ENCODE measurements around the gene METTL25B.
A peak's percentile ranks its signal among the peaks of the same experiment; 100 is the strongest.

The METTL25B gene

DNA sequence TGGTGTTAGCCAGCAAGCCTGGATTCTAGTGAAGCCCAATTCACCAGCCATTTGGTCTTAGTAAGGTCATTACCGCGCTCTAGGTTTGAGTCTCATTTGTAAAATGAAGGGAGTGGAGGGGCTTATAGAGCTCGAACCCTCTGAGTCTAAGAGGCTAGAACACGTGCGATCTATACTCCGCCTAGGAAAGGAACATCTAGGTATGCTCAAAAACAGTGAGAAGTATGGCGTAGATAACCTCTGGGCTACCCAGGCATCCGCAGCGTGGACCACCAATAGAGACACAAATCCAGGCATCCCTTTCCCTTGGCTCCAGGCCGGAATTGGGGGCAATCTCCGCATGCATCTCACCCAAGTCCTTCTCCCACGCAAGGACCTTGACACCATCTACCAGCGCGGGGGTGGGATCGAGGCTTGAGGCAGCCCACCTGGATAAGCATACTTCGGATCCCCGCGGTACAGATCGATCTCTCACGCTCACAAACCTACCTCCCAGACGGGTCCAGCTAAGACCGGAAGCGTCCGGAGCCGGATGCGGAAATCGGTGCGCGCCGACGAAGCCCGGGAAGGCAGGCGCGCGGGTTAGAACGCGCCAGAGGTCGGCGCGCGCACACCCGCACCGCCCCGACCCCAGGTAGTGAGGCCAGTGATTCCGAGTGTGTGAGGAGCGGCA lies at the start of gene METTL25B:
Gene METTL25B (plus strand): TSS at position 544 of the 673 bp plus-strand sequence. CDS start 636 bp downstream, outside the sequence.
- DNase-seq (ENCODE audit: low spot score): peak; percentile 89

DNA sequence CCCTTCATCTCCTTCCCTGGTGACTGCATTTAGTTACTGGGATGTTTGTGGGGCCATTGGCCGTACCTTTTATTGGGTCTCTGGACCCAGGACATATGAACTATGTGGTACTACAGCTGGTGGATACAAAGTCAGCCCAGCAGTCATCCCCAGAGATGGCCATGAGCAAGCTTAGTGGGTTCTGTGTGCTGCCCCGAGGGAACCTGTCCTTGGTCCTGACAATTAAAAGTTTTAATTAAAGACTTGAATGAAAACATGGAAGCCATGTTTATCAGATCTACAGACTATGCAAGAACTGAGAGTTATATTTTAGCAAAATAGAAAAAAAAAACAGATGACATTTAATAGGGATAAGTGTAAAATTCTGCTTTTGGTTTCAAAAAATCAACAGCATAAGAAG lies 48.2 kb upstream of the METTL25B start:
- no peak for DNase-seq (ENCODE audit: low spot score)

DNA sequence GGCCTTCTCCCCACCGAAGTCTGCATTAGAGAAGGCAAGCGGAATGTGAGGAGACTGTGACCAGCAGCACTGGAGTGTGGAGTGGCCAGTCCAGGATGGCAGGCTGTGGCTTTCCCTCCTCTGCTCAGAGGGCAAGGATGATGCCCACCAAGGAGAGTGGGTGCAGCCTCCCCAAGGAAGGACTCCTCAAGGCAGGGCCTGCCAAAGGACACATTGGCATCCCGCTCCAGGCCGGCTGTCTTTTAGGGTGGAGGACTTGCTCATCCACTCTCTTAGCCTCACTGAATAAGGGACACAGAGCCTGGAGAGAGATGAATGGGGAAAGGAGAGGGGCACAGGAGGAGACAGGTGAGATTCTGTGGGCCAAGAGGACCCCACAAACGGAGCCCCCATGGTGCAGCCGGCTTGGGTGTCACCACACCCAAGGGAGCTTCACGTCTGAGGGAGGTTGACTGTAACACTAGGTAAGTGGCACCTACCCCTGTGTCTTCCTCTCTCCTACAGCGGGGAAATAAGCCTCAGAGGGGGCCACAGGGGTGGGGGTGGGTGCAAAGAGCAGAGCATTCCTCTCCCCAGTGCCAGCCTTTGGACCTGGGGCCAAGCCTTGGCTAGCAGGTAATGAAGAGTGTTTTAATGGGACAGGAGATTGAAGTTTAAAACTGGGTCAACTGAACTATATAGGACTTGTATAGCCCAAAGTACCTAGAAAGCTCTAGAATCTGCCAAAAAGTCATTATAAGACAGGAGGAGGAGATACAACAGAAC lies 46.9 kb upstream of the METTL25B start:
- DNase-seq (ENCODE audit: low spot score): no peak

DNA sequence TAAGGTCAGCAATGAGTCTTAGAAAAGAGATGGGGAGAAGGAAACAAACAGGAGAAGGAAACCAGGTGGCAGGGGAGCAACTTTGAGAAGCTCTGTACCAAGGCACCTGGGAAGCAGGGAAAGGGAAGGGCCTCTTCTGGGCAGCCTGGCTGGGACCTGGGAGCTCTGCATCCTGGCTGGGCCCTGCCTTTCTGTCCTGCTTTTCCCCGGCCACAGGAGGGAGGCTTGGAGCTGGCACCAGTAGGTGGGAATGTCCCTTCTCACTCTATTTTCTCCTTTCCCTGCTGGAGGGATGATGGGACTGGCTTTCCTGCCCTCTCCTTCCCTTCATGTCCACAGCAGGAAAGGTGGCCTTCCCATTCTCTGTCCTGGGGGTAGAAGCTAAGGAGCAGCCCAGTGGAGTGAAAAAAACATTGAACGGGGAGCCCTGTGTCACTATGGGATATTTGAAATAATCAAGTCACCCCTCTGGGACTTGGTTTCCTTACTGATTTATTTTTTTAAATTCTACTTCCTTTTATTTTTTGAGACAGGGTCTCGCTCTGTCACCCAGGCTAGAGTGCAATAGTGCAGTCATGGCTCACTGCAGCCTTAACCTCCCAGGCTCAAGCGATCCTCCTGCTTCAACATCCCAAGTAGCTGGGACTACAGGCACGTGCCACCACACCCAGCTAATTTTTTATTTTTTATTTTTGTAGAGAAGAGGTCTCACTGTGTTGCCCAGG lies 45.9 kb upstream of the METTL25B start:
- no peak for DNase-seq (ENCODE audit: low spot score)

DNA sequence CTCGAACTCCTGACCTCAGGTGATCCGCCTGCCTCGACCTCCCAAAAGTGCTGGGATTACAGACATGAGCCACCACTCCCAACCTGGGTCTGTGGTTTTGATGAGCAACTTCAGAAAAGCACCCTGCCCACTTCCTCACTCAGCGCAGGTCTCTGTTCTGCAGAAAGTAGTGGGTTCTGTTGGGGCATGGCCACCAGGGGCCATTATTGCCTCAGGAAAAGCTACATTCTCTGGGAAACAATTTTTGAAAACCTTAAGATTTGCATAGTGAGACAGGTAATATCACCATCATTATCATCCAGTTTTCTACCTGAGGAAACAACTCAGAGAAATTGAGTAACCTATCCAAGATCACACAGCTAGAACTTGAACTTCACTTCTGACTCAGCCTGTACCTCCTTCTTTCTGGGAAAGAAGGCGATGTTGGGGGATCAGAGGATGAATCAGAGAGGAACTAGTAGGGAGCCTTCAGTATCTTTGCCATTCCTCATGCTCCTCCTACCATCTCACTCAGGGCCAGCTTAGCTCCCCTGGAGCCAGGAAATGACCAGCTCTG lies 44.0 kb upstream of the METTL25B start:
- peak; percentile 36 for DNase-seq (ENCODE audit: low spot score)

DNA sequence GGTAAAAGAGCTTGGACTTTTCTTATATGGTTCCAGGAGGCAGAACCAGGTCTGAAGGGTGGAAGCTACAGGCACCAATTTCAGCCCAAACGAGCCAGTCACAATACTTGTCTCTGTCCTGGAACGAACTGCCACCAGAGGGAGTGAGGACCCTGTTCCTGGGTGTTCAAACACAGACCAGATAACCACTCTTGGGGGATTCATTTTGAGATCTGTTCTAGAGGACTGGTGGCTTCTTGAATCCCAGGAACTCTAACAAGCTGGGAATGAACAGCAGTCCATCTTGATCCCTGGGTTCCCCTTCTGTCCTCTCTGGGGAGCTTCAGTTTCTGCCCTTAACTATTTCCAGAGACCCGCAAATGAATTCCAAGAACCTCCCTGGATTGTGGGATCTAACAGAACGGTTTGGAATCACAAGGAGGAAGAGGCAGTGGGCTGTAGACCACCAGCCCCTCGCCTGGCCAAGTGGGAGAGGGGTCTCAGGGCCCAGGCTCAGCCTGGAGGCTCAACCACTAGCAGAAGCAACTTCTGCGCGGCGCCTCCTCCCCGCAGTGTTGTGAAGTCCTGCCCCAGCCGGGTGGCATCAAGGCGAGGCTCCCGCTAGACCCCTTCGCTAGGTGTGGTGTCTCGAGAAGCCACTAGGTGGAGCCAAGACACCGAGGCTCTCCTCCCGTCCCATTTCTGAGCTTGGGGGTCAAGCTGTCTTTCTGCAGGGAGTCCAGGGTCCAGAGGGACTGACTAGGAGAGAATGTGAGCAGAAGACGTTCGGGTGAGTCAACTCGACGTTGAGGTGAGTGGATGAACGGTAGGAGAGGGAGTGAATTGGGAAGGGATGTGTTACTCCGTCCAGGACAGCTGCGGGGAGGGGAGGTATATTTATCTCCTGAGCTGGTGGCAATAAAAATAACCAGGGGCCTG lies 39.0 kb upstream of the METTL25B start:
- DNase-seq (ENCODE audit: low spot score): peak; percentile 89

DNA sequence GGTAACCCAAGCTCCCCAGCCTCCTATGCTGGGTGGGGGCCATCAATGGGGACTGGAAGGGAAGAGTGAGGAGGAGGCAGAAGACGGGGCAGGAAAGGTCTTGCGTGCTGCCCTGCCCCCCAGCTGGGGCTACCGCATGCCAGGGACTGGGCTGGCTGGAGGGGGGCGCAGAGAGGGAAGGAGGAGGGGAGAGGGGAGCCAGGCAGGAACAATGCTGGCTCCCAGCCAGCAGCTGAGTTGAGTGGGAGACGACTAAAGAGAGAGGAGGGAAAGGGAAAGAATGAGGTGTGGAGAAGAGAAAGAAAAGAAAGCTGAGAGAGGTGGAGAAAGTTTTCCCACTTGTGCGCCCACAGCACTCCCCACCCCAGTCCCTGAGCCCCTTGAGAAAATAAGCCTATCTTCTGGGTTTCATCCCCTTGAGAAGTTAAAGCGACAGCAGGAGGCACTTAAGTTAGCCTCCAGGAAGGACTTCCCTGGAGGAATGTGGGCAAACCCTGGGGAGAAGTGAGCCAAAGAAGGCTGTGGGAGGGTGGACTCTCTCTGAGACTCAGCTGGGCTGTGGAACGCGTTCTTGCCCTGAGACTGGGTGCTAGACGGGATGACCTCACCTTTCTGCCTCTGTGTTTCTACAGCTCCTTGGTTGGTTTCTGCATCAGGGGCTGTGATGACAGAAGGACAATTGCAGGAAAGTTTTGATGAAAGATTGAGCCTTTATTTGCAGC lies 38.2 kb upstream of the METTL25B start:
- DNase-seq (ENCODE audit: low spot score): no peak

DNA sequence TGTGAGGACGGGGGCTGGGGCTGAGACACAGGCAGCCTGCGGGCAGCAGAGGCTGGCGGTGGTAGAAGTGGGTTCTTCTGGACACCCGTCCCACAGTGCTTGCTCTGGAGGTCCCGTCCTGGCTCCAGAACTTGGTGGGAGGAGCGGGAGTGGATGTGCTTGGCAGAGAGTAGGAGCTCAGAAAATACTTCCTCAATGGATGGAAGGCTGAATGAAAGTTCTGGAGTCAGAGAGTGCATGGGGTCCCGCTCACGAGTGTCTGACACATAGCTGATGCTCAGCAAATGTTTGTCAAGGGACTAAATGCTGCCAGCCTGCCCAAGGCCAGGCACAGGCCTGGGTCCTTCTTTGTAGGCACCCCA lies 37.6 kb upstream of the METTL25B start:
- DNase-seq (ENCODE audit: low spot score): no peak

DNA sequence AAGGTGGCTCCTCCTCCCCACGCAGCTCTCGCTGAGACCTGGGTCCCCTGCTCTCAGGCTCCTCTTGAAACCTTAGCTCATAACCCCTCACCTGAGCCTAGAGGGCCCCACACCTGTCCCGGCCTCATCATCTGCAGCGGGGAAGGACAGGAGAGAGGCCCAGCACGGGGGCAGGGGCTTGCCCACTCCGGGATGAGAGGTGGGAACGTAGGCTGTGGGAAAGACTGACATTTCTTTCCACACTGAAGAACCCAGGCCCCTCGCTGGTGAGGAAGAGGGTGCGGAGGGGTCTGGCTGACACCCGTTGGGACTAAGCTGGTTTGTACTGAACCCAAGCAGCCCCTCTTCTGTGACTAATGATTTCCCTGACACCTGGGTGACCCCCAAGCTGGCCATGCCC lies 37.1 kb upstream of the METTL25B start:
- no peak for DNase-seq (ENCODE audit: low spot score)

DNA sequence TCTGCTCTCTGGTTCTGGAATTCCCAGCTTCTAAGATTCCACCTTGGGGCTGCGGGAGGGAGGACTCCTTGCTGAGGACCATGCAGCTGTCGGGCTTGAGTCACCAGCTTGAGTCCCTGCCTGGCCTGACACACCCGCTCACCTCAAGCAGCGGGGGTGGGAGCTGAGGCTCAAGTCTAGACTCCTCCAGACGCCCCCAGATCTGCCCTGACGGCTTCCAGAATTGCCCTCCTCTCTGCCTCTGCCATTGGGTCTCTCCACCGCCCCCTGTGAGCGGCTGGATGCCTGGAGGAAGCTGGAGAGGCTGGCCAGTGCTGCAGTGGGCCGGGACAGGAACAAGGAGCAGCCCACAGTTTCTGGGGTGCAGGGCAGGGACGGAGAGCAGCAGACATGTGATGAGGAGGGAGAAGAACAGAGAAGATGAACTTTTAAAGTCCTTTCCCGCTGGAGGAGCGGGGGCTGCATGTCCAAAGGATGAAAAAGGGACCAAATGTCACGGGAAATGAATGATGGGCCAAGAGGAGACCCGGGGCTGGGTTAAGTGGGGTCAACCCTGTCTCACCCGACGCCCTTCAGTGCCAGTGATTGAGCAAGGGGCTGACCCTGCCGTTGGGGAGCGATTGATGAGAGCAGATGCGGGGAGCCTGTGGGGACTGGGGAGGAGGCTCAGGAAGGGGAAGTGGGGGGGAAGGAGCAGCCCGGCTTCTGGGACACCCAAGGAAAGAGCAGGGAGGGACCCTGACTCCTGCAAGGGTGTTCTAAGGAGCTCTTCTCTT lies 36.4 kb upstream of the METTL25B start:
- DNase-seq (ENCODE audit: low spot score): no peak

DNA sequence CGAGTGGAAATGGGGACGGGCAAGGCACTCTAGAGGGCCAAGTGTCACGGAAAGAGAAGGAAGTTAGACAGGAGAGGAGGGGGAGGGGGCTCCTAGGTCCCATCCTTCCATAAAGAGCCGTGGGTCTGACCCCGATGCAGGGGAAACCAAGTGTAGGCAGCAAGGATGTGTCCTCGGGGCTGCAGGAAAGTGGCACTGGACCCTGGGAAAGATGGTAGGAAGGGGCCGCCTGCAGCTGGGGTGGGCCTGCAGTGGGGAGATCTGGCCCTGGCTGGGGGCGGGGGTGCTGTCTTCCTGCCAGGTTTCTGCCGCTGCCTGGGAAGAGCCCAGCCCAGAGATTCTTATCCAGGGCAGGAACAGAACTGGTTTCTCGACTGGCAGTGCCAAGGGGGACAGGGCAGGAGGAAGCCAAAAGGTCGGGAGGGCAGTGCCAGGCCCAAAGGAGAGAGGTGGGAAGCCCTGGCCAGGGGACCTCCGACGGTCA lies 35.8 kb upstream of the METTL25B start:
- DNase-seq (ENCODE audit: low spot score): no peak

DNA sequence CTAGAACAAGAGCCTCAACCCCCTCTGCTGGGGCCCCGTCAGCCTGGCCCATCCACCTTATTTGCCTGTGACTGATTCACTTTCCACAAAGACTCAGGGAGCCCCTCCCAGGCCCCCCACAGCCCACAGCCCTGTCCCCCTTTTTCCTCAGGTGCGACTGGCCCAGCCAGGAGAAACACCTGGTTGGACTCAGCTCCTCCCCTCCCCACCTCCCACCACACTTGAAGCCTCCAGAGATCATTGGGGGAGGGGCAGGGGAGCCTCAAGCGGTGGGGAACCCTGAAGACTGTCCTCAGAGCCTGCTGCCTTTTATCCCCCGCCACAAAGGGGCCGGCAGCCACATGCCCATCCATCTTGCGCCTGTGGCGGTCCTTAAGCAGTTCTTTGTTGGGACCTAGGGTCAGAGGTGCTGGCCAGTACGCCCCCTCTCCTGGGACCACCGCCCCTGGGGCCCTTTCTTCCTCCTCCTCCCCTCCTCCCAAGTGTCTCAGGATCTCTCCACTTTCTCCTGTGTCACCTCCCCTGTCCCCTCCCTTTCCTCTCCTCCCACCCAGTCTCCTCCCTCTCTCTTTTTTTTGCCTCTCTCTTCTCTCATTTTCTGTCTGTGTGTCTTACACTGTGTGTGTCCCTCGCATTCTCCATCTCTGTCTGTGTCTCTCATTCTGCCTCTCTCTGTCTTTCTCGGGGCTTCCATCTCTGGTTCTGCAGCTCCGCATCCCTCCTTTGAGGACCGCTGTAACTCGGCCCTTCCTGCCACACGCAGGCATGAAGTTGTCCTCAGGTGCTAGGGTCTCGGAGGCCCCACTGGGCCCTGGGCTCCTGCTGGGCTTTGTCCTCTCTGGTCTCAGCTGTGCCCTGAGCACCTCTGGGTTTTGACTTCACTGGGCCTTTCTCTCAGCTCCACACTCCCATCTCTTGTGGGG lies 35.1 kb upstream of the METTL25B start:
- DNase-seq (ENCODE audit: low spot score): no peak

DNA sequence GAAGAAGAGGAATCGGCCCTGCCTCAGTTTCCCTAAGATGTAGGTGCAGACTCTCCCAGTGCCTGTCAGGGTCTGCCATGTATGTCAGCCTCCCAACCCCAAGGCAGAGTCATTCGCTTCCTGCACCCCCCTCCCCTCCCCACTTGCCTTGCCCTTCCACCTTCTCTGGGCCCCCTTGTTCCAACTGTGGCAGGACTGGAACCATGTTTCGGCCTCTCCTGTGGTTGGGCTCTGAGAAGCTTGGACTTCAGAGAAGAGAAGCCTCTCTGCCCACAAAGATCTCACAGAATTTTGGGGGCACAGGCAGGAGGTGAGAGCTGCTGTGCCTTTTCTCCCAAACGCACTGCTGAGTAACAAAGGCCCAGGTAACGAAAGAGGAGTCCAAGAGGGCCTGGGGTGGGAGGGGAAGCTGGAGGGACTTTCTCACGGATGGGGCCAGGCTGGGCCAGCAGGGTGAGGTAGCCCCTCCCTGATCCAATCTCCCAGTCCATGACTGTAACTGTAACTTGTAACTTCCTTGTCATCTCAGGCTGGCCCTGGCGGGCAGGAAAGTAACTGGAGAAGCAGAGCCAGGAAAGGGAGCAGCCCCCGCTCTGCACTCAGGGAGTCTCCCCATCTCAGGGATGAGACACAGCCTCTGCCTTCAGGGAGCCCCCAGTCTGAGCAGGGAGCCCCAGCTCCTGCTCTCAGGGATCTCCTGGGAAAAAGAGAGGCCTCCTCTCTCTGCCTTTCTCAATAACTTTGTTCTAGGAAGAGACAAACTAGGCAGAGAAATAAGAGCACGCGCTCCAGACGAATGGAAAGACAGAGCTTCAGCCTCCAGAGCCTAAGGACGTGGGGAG lies 34.2 kb upstream of the METTL25B start:
- DNase-seq (ENCODE audit: low spot score): no peak

DNA sequence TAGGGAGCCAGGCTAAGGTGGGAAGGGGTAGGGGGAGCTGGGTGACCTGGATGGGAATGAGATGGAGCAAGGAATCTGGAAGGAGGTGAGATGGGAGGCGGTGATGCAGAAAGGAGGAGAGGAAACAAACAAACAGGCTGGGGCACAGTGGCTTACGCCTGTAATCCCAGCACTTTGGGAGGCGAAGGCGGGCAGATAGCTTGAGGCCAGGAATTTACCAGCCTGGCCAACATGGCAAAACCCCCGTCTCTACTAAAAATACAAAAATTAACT lies 33.6 kb upstream of the METTL25B start:
- DNase-seq (ENCODE audit: low spot score): no peak

DNA sequence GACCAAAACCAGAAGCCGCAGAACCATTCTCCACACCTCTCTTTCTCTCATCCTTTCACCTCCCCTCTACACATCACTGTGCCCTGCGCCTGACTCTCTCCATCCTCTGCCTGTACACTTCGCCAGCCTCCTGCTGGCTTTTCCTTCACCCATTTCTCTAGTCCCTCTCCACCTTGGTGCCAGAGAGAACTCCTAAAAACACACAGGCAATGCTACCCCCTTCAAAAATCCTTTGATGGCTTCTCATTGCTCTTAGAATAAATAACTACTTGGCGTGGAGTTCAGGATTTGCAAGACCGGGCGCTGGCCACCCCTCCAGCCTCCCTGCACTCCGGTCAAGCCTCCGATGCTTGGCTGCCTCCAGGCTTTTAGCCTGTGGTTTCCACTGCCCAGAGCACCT lies 31.5 kb upstream of the METTL25B start:
- no peak for DNase-seq (ENCODE audit: low spot score)

DNA sequence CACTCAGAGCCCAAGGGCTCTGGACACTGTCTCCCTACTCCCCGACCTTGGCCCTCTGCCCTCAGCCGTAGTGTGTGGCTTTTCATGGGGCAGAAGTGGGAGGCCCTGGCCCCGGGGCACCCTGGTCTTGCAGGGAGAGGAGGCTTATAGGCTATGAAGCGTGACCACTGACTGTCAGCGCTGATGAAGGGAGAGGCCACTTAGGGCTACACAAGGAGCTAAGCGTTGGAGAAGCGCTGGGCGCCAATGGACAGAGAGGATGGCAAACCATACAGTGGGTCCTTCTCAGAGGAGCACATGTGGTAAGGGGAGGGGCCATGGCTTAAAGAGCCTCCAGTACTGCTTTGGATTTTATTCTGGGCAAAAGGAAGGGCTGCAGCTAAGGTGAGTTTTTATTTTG lies 30.8 kb upstream of the METTL25B start:
- no peak for DNase-seq (ENCODE audit: low spot score)

DNA sequence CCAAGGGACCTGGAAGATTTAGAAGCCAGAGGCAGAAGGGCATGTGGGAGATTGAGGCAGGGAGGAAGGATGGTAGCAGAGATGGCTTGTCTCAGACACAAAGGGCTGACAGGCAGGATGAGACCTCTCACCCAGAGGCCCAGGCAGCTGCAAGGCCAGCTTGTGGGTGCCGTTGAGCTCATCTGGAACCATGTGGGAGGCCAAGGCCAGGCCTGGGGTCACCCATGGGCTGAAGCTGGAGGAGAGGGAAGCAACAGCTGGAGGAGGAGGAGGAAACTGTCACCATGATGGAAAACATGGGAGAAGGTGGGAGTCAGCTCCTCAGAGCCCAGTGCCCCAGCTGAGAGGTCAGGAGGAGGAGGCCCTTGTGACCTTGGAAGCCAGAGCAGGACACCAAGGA lies 29.3 kb upstream of the METTL25B start:
- no peak for DNase-seq (ENCODE audit: low spot score)
